PFSK-1 (cell line): ENCODE measurements around the gene ATCAY.

Experiments
- POLR2AphosphoS5 ChIP-seq: IDR thresholded peaks from 2 replicates; pipeline ENCODE4 v1.6.1; 2012; ENCODE audit warnings: low read depth, mild to moderate bottlenecking, control low read depth, low read length, moderate library complexity
- SIN3A ChIP-seq: IDR thresholded peaks from 2 replicates; pipeline ENCODE4 v1.6.1; 2012; ENCODE audit warnings: mild to moderate bottlenecking, low read length, moderate library complexity, borderline replicate concordance; ENCODE audit not compliant: insufficient read depth
- TAF1 ChIP-seq: IDR thresholded peaks from 2 replicates; pipeline ENCODE4 v1.6.1; 2012; ENCODE audit warnings: low read length, control low read depth, borderline replicate concordance; ENCODE audit not compliant: insufficient read depth
- TF ChIP-seq, protein P1 (sequence below), 2 experiments: IDR thresholded peaks; 2 replicates each; pipeline versions ENCODE4 v1.6.1 to v1.8.0; 2011 to 2012; ENCODE audit warnings: low read depth in 2 of 2, low read length in 2 of 2, control low read depth in 1 of 2, inconsistent platforms in 1 of 2, mild to moderate bottlenecking in 1 of 2, moderate library complexity in 1 of 2; ENCODE audit not compliant: insufficient read depth in 1 of 2

DNA sequence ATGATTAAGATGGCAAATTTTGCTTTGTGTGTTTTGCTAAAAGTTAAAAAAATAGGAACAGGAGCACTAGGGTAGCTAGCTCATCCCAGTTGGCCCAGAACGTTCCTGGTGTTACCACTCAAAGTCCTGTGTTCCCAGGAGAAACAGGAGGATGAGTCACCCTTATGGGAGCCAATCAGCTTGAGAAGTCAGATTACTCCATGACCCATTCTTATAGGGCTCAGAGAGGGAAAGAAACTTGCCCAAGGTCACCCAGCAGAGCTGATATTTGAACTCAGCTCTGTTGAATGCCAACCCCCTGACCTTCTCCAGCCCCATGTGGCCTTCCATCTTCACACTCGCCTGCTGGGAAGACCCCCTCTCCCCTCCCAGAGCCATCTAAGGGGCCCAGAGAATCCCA, 65.4 kb downstream of the ATCAY start:
- TF ChIP-seq SIN3A (no peak), POLR2AphosphoS5 (no peak), TAF1 (no peak)
- TF ChIP-seq, protein P1, sequence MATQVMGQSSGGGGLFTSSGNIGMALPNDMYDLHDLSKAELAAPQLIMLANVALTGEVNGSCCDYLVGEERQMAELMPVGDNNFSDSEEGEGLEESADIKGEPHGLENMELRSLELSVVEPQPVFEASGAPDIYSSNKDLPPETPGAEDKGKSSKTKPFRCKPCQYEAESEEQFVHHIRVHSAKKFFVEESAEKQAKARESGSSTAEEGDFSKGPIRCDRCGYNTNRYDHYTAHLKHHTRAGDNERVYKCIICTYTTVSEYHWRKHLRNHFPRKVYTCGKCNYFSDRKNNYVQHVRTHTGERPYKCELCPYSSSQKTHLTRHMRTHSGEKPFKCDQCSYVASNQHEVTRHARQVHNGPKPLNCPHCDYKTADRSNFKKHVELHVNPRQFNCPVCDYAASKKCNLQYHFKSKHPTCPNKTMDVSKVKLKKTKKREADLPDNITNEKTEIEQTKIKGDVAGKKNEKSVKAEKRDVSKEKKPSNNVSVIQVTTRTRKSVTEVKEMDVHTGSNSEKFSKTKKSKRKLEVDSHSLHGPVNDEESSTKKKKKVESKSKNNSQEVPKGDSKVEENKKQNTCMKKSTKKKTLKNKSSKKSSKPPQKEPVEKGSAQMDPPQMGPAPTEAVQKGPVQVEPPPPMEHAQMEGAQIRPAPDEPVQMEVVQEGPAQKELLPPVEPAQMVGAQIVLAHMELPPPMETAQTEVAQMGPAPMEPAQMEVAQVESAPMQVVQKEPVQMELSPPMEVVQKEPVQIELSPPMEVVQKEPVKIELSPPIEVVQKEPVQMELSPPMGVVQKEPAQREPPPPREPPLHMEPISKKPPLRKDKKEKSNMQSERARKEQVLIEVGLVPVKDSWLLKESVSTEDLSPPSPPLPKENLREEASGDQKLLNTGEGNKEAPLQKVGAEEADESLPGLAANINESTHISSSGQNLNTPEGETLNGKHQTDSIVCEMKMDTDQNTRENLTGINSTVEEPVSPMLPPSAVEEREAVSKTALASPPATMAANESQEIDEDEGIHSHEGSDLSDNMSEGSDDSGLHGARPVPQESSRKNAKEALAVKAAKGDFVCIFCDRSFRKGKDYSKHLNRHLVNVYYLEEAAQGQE (IDR thresholded peaks at IDR 0.05; ENCODE audit: insufficient read depth in 1 of 2, low read depth in 2 of 2, low read length in 2 of 2): no peak
